Fibroblast of mammary gland (primary cell): ENCODE data around the gene MARK3.

Experiments
- DNase-seq: peaks from one replicate; pipeline ENCODE4 v3.0.0-alpha.2; 2010; ENCODE audit warnings: low read depth
- H3K4me3 ChIP-seq: 2 replicates; pipeline ENCODE4 v1.5.1; 2011; ENCODE audit warnings: low read depth, mild to moderate bottlenecking, low read length, moderate library complexity; ENCODE audit not compliant: control insufficient read depth
- CTCF ChIP-seq: conservative IDR thresholded peaks from 2 replicates; pipeline ENCODE4 v1.5.1; 2011; ENCODE audit warnings: low read depth, low read length, inconsistent platforms; ENCODE audit not compliant: control insufficient read depth, insufficient read depth

MARK3 gene

GRCh38 chr14:103528587-103529382 is 143.6 kb downstream of the MARK3 start, which contains the start of gene TRMT61A:
TSS of gene TRMT61A (plus strand) at chr14:103529196. CDS start at chr14:103529979, 783 bp downstream.
- peak within 1 kb of the TSS; percentile 89 for H3K4me3 ChIP-seq
- no peak for TF ChIP-seq CTCF
- DNase-seq: peak; percentile 92

GRCh38 chr14:103529383-103530365 is 144.5 kb downstream of the MARK3 start:
- DNase-seq: no peak
- H3K4me3 ChIP-seq: peak overlapping the region; percentile 89
- TF ChIP-seq CTCF: no peak

- DNase-seq: no peak
These were observed 145.2 kb downstream of the MARK3 start for GRCh38 chr14:103530390-103530789.

GRCh38 chr14:103530831-103531230 is 145.6 kb downstream of the MARK3 start:
- no peak overlapping the region for H3K4me3 ChIP-seq
- no peak for TF ChIP-seq CTCF
- DNase-seq: no peak

More at GRCh38 chr14:103530390-103530789, 145.2 kb downstream of the MARK3 start:
- H3K4me3 ChIP-seq: no peak overlapping the region
- TF ChIP-seq CTCF: no peak

- no peak for DNase-seq
- H3K4me3 ChIP-seq: no peak overlapping the region
- TF ChIP-seq CTCF: no peak
These were observed 146.4 kb downstream of the MARK3 start for GRCh38 chr14:103531421-103532215.
